ENCODE results near the gene MCEMP1.

MCEMP1 gene

GRCh38 chr19:7639863-7640348, 37.0 kb upstream of the MCEMP1 start:
- no peak overlapping the region for H3K27ac ChIP-seq (ENCODE audit: low read depth, low read length)
- no peaks in the 10 kb centered on the region for H4K20me1 ChIP-seq (ENCODE audit: control insufficient read depth, insufficient read depth, low read depth, low read length)
- H3K4me1 ChIP-seq (ENCODE audit: control insufficient read depth, low read length), result peaks cover 23% of the 10 kb centered on the region
- no peaks in the 10 kb centered on the region for H3K9me2 ChIP-seq (replicated peaks; ENCODE audit: control insufficient read depth, low read length)
- H3K27me3 ChIP-seq (ENCODE audit: control insufficient read depth, low read length), result no peaks in the 10 kb centered on the region
- H3K9me3 ChIP-seq (ENCODE audit: control insufficient read depth, insufficient read depth, low read length), result peaks cover 5% of the 10 kb centered on the region; the same call in 1 of the 2 replicates
- TF ChIP-seq CTCF (IDR thresholded peaks at IDR 0.05; ENCODE audit: low read depth, low read length, poor library complexity, severe bottlenecking), result no peak
- no peak for TF ChIP-seq EZH2phosphoT487 (IDR thresholded peaks at IDR 0.05; ENCODE audit: borderline replicate concordance, low read length)
- peaks cover 13% of the 10 kb centered on the region; the same call in 1 of the 2 replicates for H3K36me3 ChIP-seq (ENCODE audit: control insufficient read depth, low read length)
- H3K79me2 ChIP-seq (ENCODE audit: control insufficient read depth, low read length), result peaks cover 16% of the 10 kb centered on the region
- H3K4me2 ChIP-seq (ENCODE audit: low read length), result no peak overlapping the region
- H3K4me3 ChIP-seq (ENCODE audit: low read length), result no peak overlapping the region
- H3F3A ChIP-seq (ENCODE audit: control insufficient read depth, insufficient read depth), result peaks cover 6% of the 10 kb centered on the region; the same call in 1 of the 2 replicates

- H3K27ac ChIP-seq (ENCODE audit: low read depth, low read length), result no peak overlapping the region
- H3K4me3 ChIP-seq (ENCODE audit: low read length), result no peak overlapping the region
- peaks cover 13% of the 10 kb centered on the region; the same call in 1 of the 2 replicates for H3K36me3 ChIP-seq (ENCODE audit: control insufficient read depth, low read length)
- no peaks in the 10 kb centered on the region for H3K9me2 ChIP-seq (replicated peaks; ENCODE audit: control insufficient read depth, low read length)
- no peaks in the 10 kb centered on the region for H3K27me3 ChIP-seq (ENCODE audit: control insufficient read depth, low read length)
- peaks cover 5% of the 10 kb centered on the region; the same call in 1 of the 2 replicates for H3K9me3 ChIP-seq (ENCODE audit: control insufficient read depth, insufficient read depth, low read length)
- no peak overlapping the region for H3K4me2 ChIP-seq (ENCODE audit: low read length)
- TF ChIP-seq CTCF (IDR thresholded peaks at IDR 0.05; ENCODE audit: low read depth, low read length, poor library complexity, severe bottlenecking) (no peak), EZH2phosphoT487 (IDR thresholded peaks at IDR 0.05; ENCODE audit: borderline replicate concordance, low read length) (no peak)
- H3K4me1 ChIP-seq (ENCODE audit: control insufficient read depth, low read length), result peaks cover 23% of the 10 kb centered on the region
- no peaks in the 10 kb centered on the region for H4K20me1 ChIP-seq (ENCODE audit: control insufficient read depth, insufficient read depth, low read depth, low read length)
- H3F3A ChIP-seq (ENCODE audit: control insufficient read depth, insufficient read depth), result peaks cover 6% of the 10 kb centered on the region; the same call in 1 of the 2 replicates
- H3K79me2 ChIP-seq (ENCODE audit: control insufficient read depth, low read length), result peaks cover 16% of the 10 kb centered on the region
These were observed 36.1 kb upstream of the MCEMP1 start for GRCh38 chr19:7640803-7641202.

- H3K9me3 ChIP-seq (ENCODE audit: control insufficient read depth, insufficient read depth, low read length), result peaks cover 5% of the 10 kb centered on the region; the same call in 1 of the 2 replicates
- peaks cover 6% of the 10 kb centered on the region; the same call in 1 of the 2 replicates for H3F3A ChIP-seq (ENCODE audit: control insufficient read depth, insufficient read depth)
- peaks cover 13% of the 10 kb centered on the region; the same call in 1 of the 2 replicates for H3K36me3 ChIP-seq (ENCODE audit: control insufficient read depth, low read length)
- no peaks in the 10 kb centered on the region for H4K20me1 ChIP-seq (ENCODE audit: control insufficient read depth, insufficient read depth, low read depth, low read length)
- no peaks in the 10 kb centered on the region for H3K27me3 ChIP-seq (ENCODE audit: control insufficient read depth, low read length)
- no peak for TF ChIP-seq CTCF (IDR thresholded peaks at IDR 0.05; ENCODE audit: low read depth, low read length, poor library complexity, severe bottlenecking)
- TF ChIP-seq EZH2phosphoT487 (IDR thresholded peaks at IDR 0.05; ENCODE audit: borderline replicate concordance, low read length), result no peak
- no peak overlapping the region for H3K4me2 ChIP-seq (ENCODE audit: low read length)
- H3K4me3 ChIP-seq (ENCODE audit: low read length), result no peak overlapping the region
- H3K9me2 ChIP-seq (replicated peaks; ENCODE audit: control insufficient read depth, low read length), result no peaks in the 10 kb centered on the region
- peaks cover 16% of the 10 kb centered on the region for H3K79me2 ChIP-seq (ENCODE audit: control insufficient read depth, low read length)
- H3K27ac ChIP-seq (ENCODE audit: low read depth, low read length), result no peak overlapping the region
- H3K4me1 ChIP-seq (ENCODE audit: control insufficient read depth, low read length), result peaks cover 21% of the 10 kb centered on the region
These were observed 35.3 kb upstream of the MCEMP1 start for GRCh38 chr19:7641290-7642276.

Measured in DOHH2 (cell line).